Measurements from ENCODE around the gene CASQ2. TPM values are rescaled to one million over a fixed set of nuclear protein-coding genes. Genes with fewer than 3 reads are reported as not detected.

The CASQ2 gene
- total and polyA plus RNA-seq, 2 experiments from 2014 or later = not detected

GRCh38 chr1:115790846-115791245 lies 22.3 kb upstream of the CASQ2 start:
- Histone ChIP-seq H3K79me2 (no peaks in the 10 kb centered on the region), H3K27ac (no peak overlapping the region), H3K9me2 (replicated peaks; ENCODE audit: insufficient read depth) (no peaks in the 10 kb centered on the region), H3K4me2 (peak overlapping the region; percentile 64), H3K27me3 (no peaks in the 10 kb centered on the region), H3K4me3 (no peak overlapping the region), H3K9me3 (ENCODE audit: low read depth) (no peaks in the 10 kb centered on the region), H3K4me1 (ENCODE audit: insufficient read depth) (peaks cover 8% of the 10 kb centered on the region), H2AFZ (no peak overlapping the region), H3K36me3 (replicated peaks; ENCODE audit: insufficient read depth, low read depth) (no peaks in the 10 kb centered on the region), H4K20me1 (ENCODE audit: insufficient read depth, poor library complexity, severe bottlenecking) (no peaks in the 10 kb centered on the region)
- TF ChIP-seq, protein P1, sequence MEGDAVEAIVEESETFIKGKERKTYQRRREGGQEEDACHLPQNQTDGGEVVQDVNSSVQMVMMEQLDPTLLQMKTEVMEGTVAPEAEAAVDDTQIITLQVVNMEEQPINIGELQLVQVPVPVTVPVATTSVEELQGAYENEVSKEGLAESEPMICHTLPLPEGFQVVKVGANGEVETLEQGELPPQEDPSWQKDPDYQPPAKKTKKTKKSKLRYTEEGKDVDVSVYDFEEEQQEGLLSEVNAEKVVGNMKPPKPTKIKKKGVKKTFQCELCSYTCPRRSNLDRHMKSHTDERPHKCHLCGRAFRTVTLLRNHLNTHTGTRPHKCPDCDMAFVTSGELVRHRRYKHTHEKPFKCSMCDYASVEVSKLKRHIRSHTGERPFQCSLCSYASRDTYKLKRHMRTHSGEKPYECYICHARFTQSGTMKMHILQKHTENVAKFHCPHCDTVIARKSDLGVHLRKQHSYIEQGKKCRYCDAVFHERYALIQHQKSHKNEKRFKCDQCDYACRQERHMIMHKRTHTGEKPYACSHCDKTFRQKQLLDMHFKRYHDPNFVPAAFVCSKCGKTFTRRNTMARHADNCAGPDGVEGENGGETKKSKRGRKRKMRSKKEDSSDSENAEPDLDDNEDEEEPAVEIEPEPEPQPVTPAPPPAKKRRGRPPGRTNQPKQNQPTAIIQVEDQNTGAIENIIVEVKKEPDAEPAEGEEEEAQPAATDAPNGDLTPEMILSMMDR (IDR thresholded peaks at IDR 0.05; ENCODE audit: poor library complexity) = no peak
- TF ChIP-seq EZH2 (IDR thresholded peaks at IDR 0.05; ENCODE audit: borderline replicate concordance) (no peak), EZH2phosphoT487 (IDR thresholded peaks at IDR 0.05; ENCODE audit: low read depth, severe bottlenecking, unreplicated experiment) (no peak)
- no peak for DNase-seq (ENCODE audit: low spot score)
- WGBS (ENCODE audit: low lambda C conversion rate, missing lambda C conversion rate) = 70% methylated on average over 6 of the region's 6 CpGs

DNA sequence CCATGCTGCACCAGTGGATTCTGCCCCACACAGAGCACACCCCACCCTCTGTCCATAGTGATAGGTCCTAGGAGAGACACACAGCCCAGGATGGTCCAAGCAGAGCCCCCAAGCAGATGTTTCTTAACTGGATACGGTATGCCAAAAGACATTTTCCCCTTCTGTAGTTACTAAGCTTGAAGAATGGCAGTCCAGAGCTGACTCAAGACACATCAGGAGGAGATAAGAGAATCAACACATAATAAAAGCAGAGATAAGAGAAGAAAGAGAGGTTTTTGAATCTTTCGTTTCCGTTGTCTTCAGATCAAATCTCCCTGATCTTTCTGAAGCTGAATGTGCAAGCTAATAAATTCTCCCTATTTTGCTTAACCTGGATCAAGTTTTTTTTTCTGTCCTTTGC lies 21.8 kb upstream of the CASQ2 start:
- no peak overlapping the region for H3K27ac ChIP-seq

GRCh38 chr1:115783311-115783710 lies 14.8 kb upstream of the CASQ2 start:
- no peak overlapping the region for H3K4me3 ChIP-seq
- H3K4me1 ChIP-seq (ENCODE audit: insufficient read depth) = peaks cover 18% of the 10 kb centered on the region
- DNase-seq (ENCODE audit: low spot score) = no peak
- H4K20me1 ChIP-seq (ENCODE audit: insufficient read depth, poor library complexity, severe bottlenecking) = no peaks in the 10 kb centered on the region
- no peak overlapping the region for H2AFZ ChIP-seq
- no peak overlapping the region for H3K4me2 ChIP-seq
- TF ChIP-seq EZH2 (IDR thresholded peaks at IDR 0.05; ENCODE audit: borderline replicate concordance) (no peak), EZH2phosphoT487 (IDR thresholded peaks at IDR 0.05; ENCODE audit: low read depth, severe bottlenecking, unreplicated experiment) (no peak)
- TF ChIP-seq, protein P1 (IDR thresholded peaks at IDR 0.05; ENCODE audit: poor library complexity) = no peak
- no peaks in the 10 kb centered on the region for H3K79me2 ChIP-seq
- H3K27ac ChIP-seq = peak overlapping the region; percentile 67
- H3K27me3 ChIP-seq = no peaks in the 10 kb centered on the region
- no peaks in the 10 kb centered on the region for H3K36me3 ChIP-seq (replicated peaks; ENCODE audit: insufficient read depth, low read depth)
- H3K9me2 ChIP-seq (replicated peaks; ENCODE audit: insufficient read depth) = no peaks in the 10 kb centered on the region
- H3K9me3 ChIP-seq (ENCODE audit: low read depth) = no peaks in the 10 kb centered on the region

More for the DNA sequence above, 21.8 kb upstream of the CASQ2 start:
- Histone ChIP-seq H3K4me2 (peak overlapping the region; percentile 64), H3K4me1 (ENCODE audit: insufficient read depth) (peaks cover 8% of the 10 kb centered on the region), H3K4me3 (no peak overlapping the region), H4K20me1 (ENCODE audit: insufficient read depth, poor library complexity, severe bottlenecking) (no peaks in the 10 kb centered on the region), H3K36me3 (replicated peaks; ENCODE audit: insufficient read depth, low read depth) (no peaks in the 10 kb centered on the region), H3K27me3 (no peaks in the 10 kb centered on the region), H3K9me2 (replicated peaks; ENCODE audit: insufficient read depth) (no peaks in the 10 kb centered on the region), H3K79me2 (no peaks in the 10 kb centered on the region), H3K9me3 (ENCODE audit: low read depth) (no peaks in the 10 kb centered on the region), H2AFZ (no peak overlapping the region)
- WGBS (ENCODE audit: low lambda C conversion rate, missing lambda C conversion rate) = 24% methylated on average over 3 of the region's 3 CpGs
- no peak for TF ChIP-seq EZH2 (IDR thresholded peaks at IDR 0.05; ENCODE audit: borderline replicate concordance)
- TF ChIP-seq, protein P1 (IDR thresholded peaks at IDR 0.05; ENCODE audit: poor library complexity) = no peak
- DNase-seq (ENCODE audit: low spot score) = no peak

All from hepatocyte (in vitro differentiated cells).